ENCODE results near the gene MPO. TPM values are rescaled to one million over a fixed set of nuclear protein-coding genes. Genes with fewer than 3 reads are reported as not detected.
A peak's percentile ranks its signal among the peaks of the same experiment; 100 is the strongest.

The MPO gene
- total RNA-seq, 1 experiment from 2014 or later: not detected

DNA sequence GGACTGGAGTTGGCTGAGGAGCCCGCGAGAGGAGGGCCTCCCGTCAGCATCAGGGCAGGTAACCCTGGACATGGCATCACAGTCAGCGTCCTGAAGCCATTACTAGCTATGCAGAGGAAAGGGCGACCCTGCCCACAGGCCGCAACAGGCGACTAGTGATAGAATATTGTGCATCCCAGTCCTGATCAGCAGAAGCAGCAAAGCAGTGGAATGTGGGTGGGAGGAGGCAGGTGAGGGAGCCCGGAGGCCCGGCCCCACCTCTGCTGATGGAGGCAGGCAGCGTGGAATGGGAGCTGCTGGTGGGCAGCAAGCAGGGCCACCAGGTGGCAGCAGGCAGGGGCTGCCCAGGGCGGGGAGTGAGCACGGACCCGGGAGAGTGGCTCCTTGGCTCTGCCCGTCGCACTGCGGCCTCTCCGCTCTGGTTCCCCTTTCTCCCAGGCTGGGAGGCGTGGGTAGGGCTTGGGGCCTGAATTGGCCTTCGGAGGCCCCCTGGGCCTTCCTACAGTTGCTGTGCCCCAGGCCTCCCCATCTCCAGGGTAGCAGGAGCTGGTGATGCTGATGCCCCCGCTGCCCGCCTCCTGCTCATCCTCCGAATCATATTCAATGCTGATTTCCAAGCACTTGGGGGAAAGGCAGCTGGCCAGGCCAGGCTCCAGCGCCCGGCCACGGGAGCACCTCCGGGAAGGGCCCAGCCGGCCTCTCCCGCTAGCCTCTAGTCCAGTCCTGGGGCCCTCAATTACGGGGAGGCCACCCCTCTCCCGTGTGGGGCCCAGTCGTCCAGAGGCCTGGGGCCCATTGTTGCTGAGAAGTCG is 27.6 kb upstream of the MPO start:
- BruUV-seq (replicated peaks): no TSS peak
- Histone ChIP-seq H4K20me1 (ENCODE audit: insufficient read depth) (no peaks in the 10 kb centered on the region), H3K36me3 (ENCODE audit: control insufficient read depth in 1 of 2, insufficient read depth in 2 of 2, low read length in 2 of 2) (no peaks in the 10 kb centered on the region), H3K9ac (ENCODE audit: low read length) (no peak overlapping the region), H3K4me1 (ENCODE audit: control insufficient read depth in 1 of 2, insufficient read depth in 2 of 2, low read length in 2 of 2) (peaks cover 0 to 9% of the 10 kb centered on the region in 2 experiments; a peak in 2 of 4 replicates), H3K4me3 (replicated peaks in 1 of 2; ENCODE audit: low read depth in 1 of 2, low read length in 2 of 2) (no peak overlapping the region), H3K9me2 (ENCODE audit: insufficient read depth) (no peaks in the 10 kb centered on the region), H2AFZ (ENCODE audit: low read depth, low read length, poor library complexity, severe bottlenecking) (no peak overlapping the region), H3K4me2 (ENCODE audit: low read length) (no peak overlapping the region), H3K27ac (ENCODE audit: low read depth, low read length) (no peak overlapping the region), H3K79me2 (ENCODE audit: insufficient read depth, low read length) (no peaks in the 10 kb centered on the region), H3K9me3 (ENCODE audit: control insufficient read depth in 1 of 2, insufficient read depth in 1 of 2, low read depth in 1 of 2, low read length in 2 of 2) (no peaks in the 10 kb centered on the region), H3K27me3 (ENCODE audit: insufficient read depth, low read length) (no peaks in the 10 kb centered on the region)
- intact Hi-C loops (cut with micrococcal nuclease): no loop called here
- POLR2A ChIA-PET: interaction anchor here (1.4 kb wide), 1 partner anchor 323 kb away, joined by 3 read pairs; no protein-coding TSS in a partner anchor
- RAD21 ChIA-PET (ENCODE audit: low non-redundant PET in 1 of 2, low total read pairs in 2 of 2, uncharacterized antibody in 2 of 2, unreplicated experiment in 2 of 2): no interaction called here
- TF ChIP-seq, protein P1, sequence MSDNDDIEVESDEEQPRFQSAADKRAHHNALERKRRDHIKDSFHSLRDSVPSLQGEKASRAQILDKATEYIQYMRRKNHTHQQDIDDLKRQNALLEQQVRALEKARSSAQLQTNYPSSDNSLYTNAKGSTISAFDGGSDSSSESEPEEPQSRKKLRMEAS (IDR thresholded peaks at IDR 0.05): no peak
- TF ChIP-seq CTCF (IDR thresholded peaks at IDR 0.05 in 2 of 3, conservative IDR thresholded peaks at IDR 0.05 in 1 of 3; ENCODE audit: borderline replicate concordance in 1 of 3, insufficient read depth in 1 of 3, low read depth in 2 of 3, low read length in 2 of 3) (peak; percentile 21 to 52 (median 50); a peak in 5 of 6 replicates), TCF7L2 (IDR thresholded peaks at IDR 0.05; ENCODE audit: borderline replicate concordance, extremely low read depth, insufficient read depth, insufficient read length) (no peak), RAD21 (IDR thresholded peaks at IDR 0.05; ENCODE audit: low read depth) (peak; percentile 29; the same call in 1 of the 2 replicates)
- CTCF ChIA-PET: interaction anchor here (1.1 to 2.3 kb wide), 3 partner anchors 9 to 139 kb away, joined by 4 to 13 read pairs (median 4); no protein-coding TSS in a partner anchor
- DNase-seq (ENCODE audit: low read depth, low spot score): no peak
- ATAC-seq: peak; percentile 61
